AG09309 (cell line): ENCODE data around the gene TINAG.

Source experiments
- DNase-seq: peaks from one replicate; pipeline ENCODE4 v3.0.0-alpha.2; 2010; ENCODE audit warnings: low read depth
- H3K4me3 ChIP-seq: 2 replicates; pipeline ENCODE4 v1.5.1; 2011; ENCODE audit warnings: mild to moderate bottlenecking, low read depth, low read length, moderate library complexity; ENCODE audit not compliant: control insufficient read depth
- CTCF ChIP-seq: IDR thresholded peaks from 2 replicates; pipeline ENCODE4 v1.5.1; 2011; ENCODE audit warnings: mild to moderate bottlenecking, low read depth, low read length, inconsistent platforms; ENCODE audit not compliant: insufficient read depth, control insufficient read depth; ENCODE audit errors: missing control alignments

TINAG gene

GRCh38 chr6:54415517-54415916 lies 107.3 kb downstream of the TINAG start:
- H3K4me3 ChIP-seq: no peak overlapping the region
- no peak for DNase-seq
- TF ChIP-seq CTCF: no peak

GRCh38 chr6:54419885-54420284 lies 111.6 kb downstream of the TINAG start:
- TF ChIP-seq CTCF: no peak
- DNase-seq: peak; percentile 78
- H3K4me3 ChIP-seq: no peak overlapping the region

- no peak overlapping the region for H3K4me3 ChIP-seq
- DNase-seq: no peak
- no peak for TF ChIP-seq CTCF
Measured at GRCh38 chr6:54426995-54427394, 118.8 kb downstream of the TINAG start.

GRCh38 chr6:54427396-54427937 lies 119.2 kb downstream of the TINAG start:
- H3K4me3 ChIP-seq: no peak overlapping the region
- no peak for TF ChIP-seq CTCF
- DNase-seq: no peak

- no peak for TF ChIP-seq CTCF
Measured at GRCh38 chr6:54428431-54428830, 120.2 kb downstream of the TINAG start.

GRCh38 chr6:54431466-54431865 lies 123.2 kb downstream of the TINAG start:
- H3K4me3 ChIP-seq: no peak overlapping the region
- no peak for TF ChIP-seq CTCF
- peak; percentile 18 for DNase-seq

More at GRCh38 chr6:54428431-54428830, 120.2 kb downstream of the TINAG start:
- no peak overlapping the region for H3K4me3 ChIP-seq
- DNase-seq: no peak
